Activated CD4-positive, alpha-beta memory T cell treated with anti-CD3 and anti-CD28 coated beads, Interleukin-2, amount 10 ng/mL, durations not matched to agents 7 days and 5 days (primary cell): Measurements from ENCODE around the gene VPS37D. TPM values are rescaled to one million over a fixed set of nuclear protein-coding genes. Genes with fewer than 3 reads are reported as not detected.
"Not testable (repeated sequence)": the region's sequence is repeated elsewhere in the genome, so short reads cannot be mapped to it uniquely, and the experiment has no call there.

ENCODE experiments used
- CTCF ChIA-PET: fragments of 350-600 bp; sonication (Branson Sonifier 250); formaldehyde crosslinking; loops from one replicate; lab custom pipeline; 2021; ENCODE audit warnings: antibody characterized with exemption, inconsistent platforms; lab: Charles Lee
- POLR2A ChIA-PET: fragments of 350-600 bp; sonication (Branson Sonifier 250); formaldehyde crosslinking; loops from one replicate; lab custom pipeline; 2021; ENCODE audit warnings: antibody characterized with exemption; lab: Charles Lee
- DNase-seq: peaks from one replicate; pipeline ENCODE4 v3.0.0-alpha.2; 2020
- H3K27ac Mint-ChIP-seq: one replicate; pipeline ENCODE4 v1.8.0; 2021; ENCODE audit warnings: mild to moderate bottlenecking, mixed read lengths
- H3K27me3 Mint-ChIP-seq: one replicate; pipeline ENCODE4 v1.8.0; 2021; ENCODE audit warnings: mixed read lengths
- H3K36me3 Mint-ChIP-seq: one replicate; pipeline ENCODE4 v1.8.0; 2021; ENCODE audit warnings: low read depth, mixed read lengths
- H3K4me1 Mint-ChIP-seq: one replicate; pipeline ENCODE4 v1.8.0; 2021; ENCODE audit warnings: mixed read lengths
- H3K4me3 Mint-ChIP-seq: one replicate; pipeline ENCODE4 v1.8.0; 2021; ENCODE audit warnings: mild to moderate bottlenecking, mixed read lengths
- H3K9me3 Mint-ChIP-seq: one replicate; pipeline ENCODE4 v1.8.0; 2021; ENCODE audit warnings: mixed read lengths
- total RNA-seq, 2 experiments: library from RNA; stranded (reverse); gene quantifications; one replicate each; pipeline ENCODE4 v1.2.3, GENCODE V29; 2021

VPS37D gene
- total RNA-seq, result under 1 TPM; 0.33 to 0.40 TPM

DNA sequence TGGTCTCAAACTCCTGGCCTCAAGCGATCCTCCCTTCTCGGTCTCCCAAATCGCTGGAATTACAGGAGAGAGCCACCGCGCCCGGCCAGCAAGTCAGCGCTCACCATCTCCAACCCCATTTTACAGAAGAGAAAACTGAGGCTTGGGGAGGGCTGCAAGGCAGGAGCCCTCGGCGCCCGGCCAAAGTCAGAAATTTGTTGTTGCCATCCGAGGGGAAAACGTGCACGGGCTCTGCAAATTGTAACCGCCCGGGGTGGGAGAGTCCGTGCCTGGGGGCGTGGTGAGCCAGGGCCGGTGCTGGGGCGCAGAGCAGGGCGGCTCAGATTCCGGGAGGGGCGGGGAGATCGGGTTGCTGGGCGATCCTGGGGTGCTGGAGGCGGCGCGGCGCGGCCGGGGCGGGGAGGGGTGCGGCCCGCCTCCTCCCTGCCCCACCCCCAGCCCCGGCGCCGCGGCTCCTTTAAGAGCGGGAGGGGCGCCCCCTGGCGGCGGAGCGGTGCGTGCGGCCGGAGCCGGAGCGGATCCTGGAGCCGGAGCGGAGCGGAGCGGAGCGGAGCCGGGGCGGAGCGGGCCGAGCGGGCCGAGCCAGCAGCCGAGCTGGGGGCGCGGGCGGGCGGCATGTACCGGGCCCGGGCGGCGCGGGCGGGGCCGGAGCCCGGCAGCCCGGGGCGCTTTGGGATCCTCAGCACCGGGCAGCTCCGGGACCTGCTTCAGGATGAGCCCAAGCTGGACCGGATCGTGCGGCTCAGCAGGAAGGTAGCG is at the start of gene VPS37D:
Gene VPS37D, plus strand, starts transcription at position 488 of the 759 bp plus-strand sequence. Its CDS starts 128 bp downstream, at position 616.
- ChIA-PET POLR2A (interaction anchor here (0.9 to 1.5 kb wide), 3 partner anchors 16 to 146 kb away, joined by 3 to 5 read pairs (median 5); partner anchors contain the start of genes BAZ1B and BUD23), CTCF (interaction anchor here (0.7 to 1.2 kb wide), 5 partner anchors 12 to 71 kb away, joined by 3 to 7 read pairs (median 3); partner anchors contain the start of gene ABHD11)
- Mint-ChIP-seq H3K9me3 (peaks cover 5% of the 10 kb centered on the region), H3K36me3 (peaks cover 4% of the 10 kb centered on the region), H3K27me3 (peaks cover 43% of the 10 kb centered on the region), H3K27ac (no peak within 1 kb of the TSS), H3K4me1 (peaks cover 12% of the 10 kb centered on the region), H3K4me3 (peak within 1 kb of the TSS; percentile 64)
- DNase-seq, result peak; percentile 93

GRCh38 chr7:73618538-73618937 is 49.1 kb upstream of the VPS37D start:
- Mint-ChIP-seq H3K4me1 (peaks cover 2% of the 10 kb centered on the region), H3K4me3 (no peak overlapping the region), H3K27ac (no peak overlapping the region), H3K36me3 (no peaks in the 10 kb centered on the region), H3K27me3 (peaks cover 26% of the 10 kb centered on the region), H3K9me3 (no peaks in the 10 kb centered on the region)
- ChIA-PET POLR2A (no interaction called here), CTCF (no interaction called here)
- DNase-seq, result no peak

GRCh38 chr7:73619394-73619793 is 48.2 kb upstream of the VPS37D start:
- CTCF ChIA-PET, result interaction anchor here (1.0 to 1.8 kb wide), 2 partner anchors 12 to 115 kb away, joined by 3 to 6 read pairs; no protein-coding TSS in a partner anchor
- DNase-seq, H3K36me3 Mint-ChIP-seq, H3K27ac Mint-ChIP-seq, H3K4me3 Mint-ChIP-seq, H3K9me3 Mint-ChIP-seq, POLR2A ChIA-PET, H3K4me1 Mint-ChIP-seq: not testable (repeated sequence)
- peaks cover 23% of the 10 kb centered on the region for H3K27me3 Mint-ChIP-seq

GRCh38 chr7:73621168-73622063 is 46.2 kb upstream of the VPS37D start:
- peaks cover 2% of the 10 kb centered on the region for H3K4me1 Mint-ChIP-seq
- CTCF ChIA-PET, result interaction anchor here (1.6 to 1.8 kb wide), 3 partner anchors 12 to 15 kb away, joined by 3 to 6 read pairs (median 5); no protein-coding TSS in a partner anchor
- no peak overlapping the region for H3K4me3 Mint-ChIP-seq
- no peak overlapping the region for H3K27ac Mint-ChIP-seq
- H3K36me3 Mint-ChIP-seq, result no peaks in the 10 kb centered on the region
- no peak for DNase-seq
- H3K9me3 Mint-ChIP-seq, result no peaks in the 10 kb centered on the region
- peaks cover 29% of the 10 kb centered on the region for H3K27me3 Mint-ChIP-seq
- POLR2A ChIA-PET, result no interaction called here

DNA sequence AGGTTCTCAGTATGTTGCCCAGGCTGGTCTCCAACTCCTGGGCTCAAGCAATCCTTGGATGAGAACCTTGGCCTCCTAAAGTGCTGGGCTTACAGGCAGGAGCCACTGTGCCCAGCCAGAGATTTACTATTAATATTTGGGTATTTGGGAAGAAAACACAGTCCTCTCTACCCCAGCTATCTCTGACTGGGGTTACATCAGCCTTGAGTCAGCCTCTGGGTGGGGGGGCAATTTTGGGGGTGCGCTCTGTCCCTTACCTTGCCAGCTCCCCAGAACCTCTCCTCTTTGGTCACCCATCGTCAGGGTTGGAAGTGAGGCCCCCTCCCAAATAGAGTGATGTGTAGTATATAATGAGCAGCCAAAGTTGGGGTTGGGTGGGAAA is 45.1 kb upstream of the VPS37D start:
- POLR2A ChIA-PET, result no interaction called here
- H3K4me3 Mint-ChIP-seq, result no peak overlapping the region
- H3K4me1 Mint-ChIP-seq, result peaks cover 2% of the 10 kb centered on the region
- CTCF ChIA-PET, result interaction anchor here (1.6 kb wide), 1 partner anchor 16 kb away, joined by 5 read pairs; no protein-coding TSS in a partner anchor
- peaks cover 30% of the 10 kb centered on the region for H3K27me3 Mint-ChIP-seq
- no peaks in the 10 kb centered on the region for H3K9me3 Mint-ChIP-seq
- no peak for DNase-seq
- no peak overlapping the region for H3K27ac Mint-ChIP-seq
- no peaks in the 10 kb centered on the region for H3K36me3 Mint-ChIP-seq

GRCh38 chr7:73622909-73623797 is 44.5 kb upstream of the VPS37D start:
- Mint-ChIP-seq H3K4me3 (no peak overlapping the region), H3K27me3 (peaks cover 37% of the 10 kb centered on the region), H3K36me3 (no peaks in the 10 kb centered on the region), H3K27ac (no peak overlapping the region), H3K9me3 (no peaks in the 10 kb centered on the region), H3K4me1 (peaks cover 2% of the 10 kb centered on the region)
- ChIA-PET CTCF (interaction anchor here (1.6 kb wide), 1 partner anchor 16 kb away, joined by 5 read pairs; no protein-coding TSS in a partner anchor), POLR2A (no interaction called here)
- no peak for DNase-seq

DNA sequence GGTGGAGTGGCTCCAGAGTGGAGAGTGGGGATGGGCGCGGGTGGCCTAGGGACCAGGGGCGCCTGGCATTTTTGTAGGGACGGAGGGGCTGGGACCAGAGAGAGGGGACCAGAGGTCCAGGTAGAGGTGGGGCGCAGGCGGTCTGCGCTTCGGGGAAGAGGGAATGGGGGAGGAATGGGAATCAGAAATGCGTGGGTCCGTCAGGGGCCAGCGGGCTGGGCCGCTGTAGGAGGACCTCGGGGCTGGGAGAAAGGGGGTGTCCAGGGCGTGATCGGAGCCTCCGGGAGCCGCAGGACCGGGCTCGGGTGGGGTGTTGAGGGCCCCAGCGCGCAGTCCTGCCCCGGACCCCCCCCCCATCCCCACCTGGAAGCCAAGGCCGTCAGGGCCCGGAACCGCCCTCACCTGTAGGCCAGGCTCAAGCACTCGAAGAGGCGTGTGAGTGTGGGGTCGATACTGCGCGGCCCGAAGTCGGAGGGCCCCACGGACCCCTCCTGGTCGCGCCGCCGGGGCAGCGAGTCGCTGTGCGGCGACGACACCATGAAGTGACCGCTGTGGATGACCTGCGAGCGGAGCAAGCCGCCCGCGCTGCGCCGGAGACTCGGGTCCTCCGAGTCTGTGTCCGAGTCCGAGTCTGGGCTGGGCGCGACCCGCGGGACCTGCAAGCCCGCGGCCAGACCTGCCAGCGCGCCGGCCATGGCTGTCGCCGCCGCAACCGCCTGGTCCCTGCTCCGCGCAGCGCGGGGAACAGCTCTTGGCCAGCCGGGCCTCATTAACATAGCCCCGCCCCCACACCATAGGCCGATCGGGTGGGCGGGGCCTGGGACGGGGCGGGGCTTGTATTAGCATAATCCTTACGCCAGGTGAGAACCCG is 43.6 kb upstream of the VPS37D start, which contains the start of gene MLXIPL:
Gene MLXIPL, minus strand, starts transcription at position 725 of the 871 bp plus-strand sequence. Its CDS starts 30 bp downstream, at position 695.
- Mint-ChIP-seq H3K36me3 (no peaks in the 10 kb centered on the region), H3K27ac (no peak within 1 kb of the TSS), H3K9me3 (no peaks in the 10 kb centered on the region), H3K27me3 (peaks cover 44% of the 10 kb centered on the region), H3K4me1 (peaks cover 2% of the 10 kb centered on the region), H3K4me3 (no peak within 1 kb of the TSS)
- peak; percentile 66 for DNase-seq
- CTCF ChIA-PET, result interaction anchor here (0.6 kb wide), 1 partner anchor 374 kb away, joined by 3 read pairs; no protein-coding TSS in a partner anchor
- POLR2A ChIA-PET, result no interaction called here

DNA sequence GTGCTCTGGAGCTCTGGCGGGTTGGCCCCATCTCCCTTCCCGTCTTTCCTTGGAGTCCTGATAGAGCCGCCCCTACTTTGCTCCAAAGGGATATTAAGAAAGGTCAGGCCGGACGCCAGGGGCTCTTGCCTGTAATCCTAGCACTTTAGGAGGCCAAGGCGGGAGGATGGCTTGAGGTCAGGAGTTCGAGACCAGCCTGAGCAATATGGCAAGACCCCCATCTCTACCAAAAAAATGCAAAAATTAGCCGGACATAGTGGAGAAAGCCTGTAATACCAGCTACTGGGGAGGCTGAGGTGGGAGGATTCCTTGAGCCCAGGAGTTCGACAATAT is 43.0 kb upstream of the VPS37D start:
- ChIA-PET CTCF (interaction anchor here (0.6 kb wide), 1 partner anchor 373 kb away, joined by 3 read pairs; no protein-coding TSS in a partner anchor), POLR2A (no interaction called here)
- no peak for DNase-seq
- Mint-ChIP-seq H3K36me3 (no peaks in the 10 kb centered on the region), H3K4me3 (no peak overlapping the region), H3K4me1 (peaks cover 2% of the 10 kb centered on the region), H3K9me3 (no peaks in the 10 kb centered on the region), H3K27ac (no peak overlapping the region), H3K27me3 (peaks cover 44% of the 10 kb centered on the region)

DNA sequence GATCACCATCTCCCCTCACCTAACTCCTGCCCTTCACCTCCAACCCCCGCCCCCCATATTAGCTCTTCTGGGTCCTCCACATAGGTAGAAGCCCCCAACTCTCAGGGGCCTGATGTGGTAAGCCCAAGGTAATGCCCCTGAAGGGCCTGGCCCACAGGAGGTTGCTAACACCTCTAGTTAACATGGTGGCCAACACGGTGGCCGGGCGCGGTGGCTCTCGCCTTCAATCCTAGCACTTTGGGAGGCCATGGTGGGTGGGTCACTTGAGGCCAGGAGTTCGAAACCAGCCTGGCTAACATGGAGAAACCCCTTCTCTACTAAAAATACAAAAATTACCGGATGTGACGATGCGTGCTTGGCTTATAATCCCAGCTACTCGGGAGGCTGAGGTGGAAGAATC is 42.4 kb upstream of the VPS37D start:
- peaks cover 44% of the 10 kb centered on the region for H3K27me3 Mint-ChIP-seq
- H3K27ac Mint-ChIP-seq, result no peak overlapping the region
- no peak overlapping the region for H3K4me3 Mint-ChIP-seq
- POLR2A ChIA-PET, result no interaction called here
- H3K4me1 Mint-ChIP-seq, result peaks cover 2% of the 10 kb centered on the region
- CTCF ChIA-PET, result interaction anchor here (1.7 kb wide), 1 partner anchor 18 kb away, joined by 6 read pairs; no protein-coding TSS in a partner anchor
- no peaks in the 10 kb centered on the region for H3K9me3 Mint-ChIP-seq
- no peaks in the 10 kb centered on the region for H3K36me3 Mint-ChIP-seq
- no peak for DNase-seq

DNA sequence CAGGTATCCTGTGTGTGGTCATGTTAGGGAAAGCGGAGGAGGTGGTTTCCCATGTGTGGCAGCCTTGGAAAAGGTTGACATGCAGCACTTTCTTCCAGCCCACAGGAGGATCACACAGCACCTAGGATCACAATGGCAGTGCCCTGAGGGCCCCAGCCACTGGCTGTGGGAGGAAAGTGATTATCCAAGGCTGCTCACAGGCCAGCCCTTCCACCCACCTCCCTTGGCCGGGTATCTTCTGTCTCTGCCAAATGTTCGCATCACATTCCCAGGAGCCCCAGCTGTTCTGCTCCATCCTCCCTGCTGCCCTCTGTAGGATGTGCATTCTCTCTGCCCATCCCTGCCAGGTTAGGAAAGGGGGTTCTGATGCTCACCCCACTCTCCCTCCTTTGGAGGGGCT is 40.8 kb upstream of the VPS37D start:
- CTCF ChIA-PET, result interaction anchor here (1.7 kb wide), 1 partner anchor 20 kb away, joined by 6 read pairs; no protein-coding TSS in a partner anchor
- Mint-ChIP-seq H3K27ac (no peak overlapping the region), H3K36me3 (no peaks in the 10 kb centered on the region), H3K27me3 (peaks cover 41% of the 10 kb centered on the region), H3K4me3 (no peak overlapping the region), H3K4me1 (peaks cover 2% of the 10 kb centered on the region), H3K9me3 (no peaks in the 10 kb centered on the region)
- POLR2A ChIA-PET, result no interaction called here
- no peak for DNase-seq

GRCh38 chr7:73628504-73628903 is 39.1 kb upstream of the VPS37D start:
- no peaks in the 10 kb centered on the region for H3K9me3 Mint-ChIP-seq
- peaks cover under 1% of the 10 kb centered on the region for H3K4me1 Mint-ChIP-seq
- no peak overlapping the region for H3K4me3 Mint-ChIP-seq
- peaks cover 35% of the 10 kb centered on the region for H3K27me3 Mint-ChIP-seq
- no peaks in the 10 kb centered on the region for H3K36me3 Mint-ChIP-seq
- POLR2A ChIA-PET, result no interaction called here
- CTCF ChIA-PET, result interaction anchor here (0.6 to 2.6 kb wide), 4 partner anchors 78 to 108 kb away, joined by 3 to 16 read pairs (median 6); no protein-coding TSS in a partner anchor
- no peak overlapping the region for H3K27ac Mint-ChIP-seq
- no peak for DNase-seq
